Kidney (tissue), 14 donors: ENCODE results near the gene ANO7. TPM values are rescaled to one million over a fixed set of nuclear protein-coding genes. Genes with fewer than 3 reads are reported as not detected.
A peak's percentile ranks its signal among the peaks of the same experiment; 100 is the strongest.

Source experiments
- DNase-seq, 5 donors: peaks; one replicate each; pipeline ENCODE4 v3.0.0-alpha.2; 2013 to 2020
- FAIRE-seq: peaks from 2 replicates; lab custom pipeline; 2012; peaks lifted over from hg19 to GRCh38; lab: Jason Lieb, UNC
- H3K27ac ChIP-seq, 2 donors: one replicate each; pipeline ENCODE4 v1.7.0; 2013; ENCODE audit warnings: low read depth in 2 of 2, low read length in 2 of 2, inconsistent platforms in 1 of 2
- H3K27me3 ChIP-seq: one replicate; pipeline ENCODE4 v1.7.1; 2013; ENCODE audit warnings: low read length, inconsistent platforms; ENCODE audit not compliant: control insufficient read depth, insufficient read depth
- H3K36me3 ChIP-seq, 3 donors: one replicate each; pipeline versions ENCODE4 v1.7.0 to v1.7.1; 2013; ENCODE audit warnings: low read length in 3 of 3, control low read depth in 1 of 3, inconsistent platforms in 1 of 3; ENCODE audit not compliant: insufficient read depth in 3 of 3, control insufficient read depth in 2 of 3
- H3K4me1 ChIP-seq, 3 donors: one replicate each; pipeline versions ENCODE4 v1.7.0 to v1.7.1; 2013; ENCODE audit warnings: low read length in 3 of 3, inconsistent platforms in 1 of 3, low read depth in 1 of 3; ENCODE audit not compliant: control insufficient read depth in 2 of 3, insufficient read depth in 2 of 3
- H3K4me3 ChIP-seq, 3 donors: one replicate each; pipeline versions ENCODE4 v1.7.0 to v1.8.1; 2013; ENCODE audit warnings: low read length in 3 of 3, control low read depth in 1 of 3, inconsistent platforms in 1 of 3
- H3K9ac ChIP-seq, 3 donors: one replicate each; pipeline versions ENCODE4 v1.7.0 to v1.7.1; 2013; ENCODE audit warnings: low read length in 3 of 3, control low read depth in 1 of 3, inconsistent platforms in 1 of 3
- H3K9me3 ChIP-seq, 3 donors: one replicate each; pipeline versions ENCODE4 v1.7.0 to v1.7.1; 2013; ENCODE audit warnings: low read length in 3 of 3, control low read depth in 1 of 3, inconsistent platforms in 1 of 3; ENCODE audit not compliant: control insufficient read depth in 2 of 3, insufficient read depth in 1 of 3
- CTCF ChIP-seq: IDR thresholded peaks from 3 replicates; pipeline ENCODE4 v1.5.1; 2012; ENCODE audit warnings: mild to moderate bottlenecking, moderate library complexity, borderline replicate concordance; ENCODE audit not compliant: insufficient read depth; ENCODE audit errors: extremely low read depth
- intact Hi-C: fragments of 100-400 bp; cut with DNase I; formaldehyde crosslinking; loops from one replicate; pipeline ENCODE4 v1.11.1; 2022
- polyA plus RNA-seq: library from polyadenylated mRNA; stranded (reverse); fragments of 350-450 nt; fragmentation: Illumina TruSeq; extraction: RNeasy Lipid Tissue Mini Kit (QIAGEN cat#74804); gene quantifications from one replicate; pipeline ENCODE4 v1.2.3, GENCODE V29; 2014; ENCODE audit warnings: low read depth, low replicate concordance; ENCODE audit not compliant: insufficient read depth
- total RNA-seq: library from RNA; stranded (reverse); fragmentation: NEBNext Ultra II Directional; extraction: Animal tissue kit (Norgen Biotek cat#: 25700); gene quantifications from one replicate; pipeline ENCODE4 v1.2.1, GENCODE V29; 2021
- donor health status: control.
- donor health status: control.
- donor health status: control.
- donor health status: control.
- donor health status: control.
- donor health status: DM: yes; HTN: yes; CAD: no.
- donor health status: Normal renal cell carcinoma (clear cell type).

ANO7 gene
- total and polyA plus RNA-seq, 2 donors from 2014 or later = 1.1 to 1.9 TPM

GRCh38 chr2:241151934-241152660 lies 36.4 kb upstream of the ANO7 start:
- no peak for TF ChIP-seq CTCF
- intact Hi-C loops = no loop called here
- Histone ChIP-seq H3K27me3 (no peaks in the 10 kb centered on the region), H3K36me3 (peaks cover 0 to 11% (median 3%) of the 10 kb centered on the region in 3 donors), H3K4me1 (peaks cover 0 to 19% (median 5%) of the 10 kb centered on the region in 3 donors), H3K9ac (no peak overlapping the region), H3K4me3 (no peak overlapping the region), H3K9me3 (no peaks in the 10 kb centered on the region), H3K27ac (no peak overlapping the region)
- peak in 1 of 5 donors; percentile 7 for DNase-seq
- no peak for FAIRE-seq

DNA sequence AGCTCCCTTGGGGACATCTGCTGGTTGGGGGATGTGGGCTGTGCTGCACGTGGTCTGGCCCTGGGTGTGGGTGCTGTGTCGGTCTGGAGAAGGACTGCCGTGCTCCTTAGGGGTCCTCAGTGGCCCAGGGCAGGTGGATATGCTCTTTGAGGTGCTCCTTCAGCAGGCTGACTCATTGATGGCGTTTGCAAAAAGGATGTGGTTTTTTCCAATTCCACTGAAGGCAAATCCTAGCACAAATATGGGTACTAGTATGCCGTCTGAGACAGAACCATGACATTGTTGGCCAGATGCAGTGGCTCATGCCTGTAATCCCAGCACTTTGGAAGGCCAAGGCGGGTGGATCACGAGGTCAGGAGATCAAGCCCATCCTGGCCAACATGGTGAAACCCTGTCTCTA lies 34.9 kb upstream of the ANO7 start:
- TF ChIP-seq CTCF = no peak
- peaks cover 0 to 19% (median 18%) of the 10 kb centered on the region in 3 donors for H3K36me3 ChIP-seq
- intact Hi-C loops = no loop called here
- peaks cover 0 to 16% (median 5%) of the 10 kb centered on the region in 3 donors for H3K4me1 ChIP-seq
- no peak overlapping the region for H3K27ac ChIP-seq
- H3K4me3 ChIP-seq = no peak overlapping the region
- no peaks in the 10 kb centered on the region for H3K9me3 ChIP-seq
- no peak overlapping the region for H3K9ac ChIP-seq
- no peaks in the 10 kb centered on the region for H3K27me3 ChIP-seq
- DNase-seq (peak in 1 of 5 donors; percentile 60), FAIRE-seq (no peak)

- no peak for FAIRE-seq
- Histone ChIP-seq H3K9me3 (no peaks in the 10 kb centered on the region), H3K4me3 (no peak overlapping the region), H3K4me1 (peaks cover 0 to 13% (median 5%) of the 10 kb centered on the region in 3 donors), H3K36me3 (peaks cover 0 to 23% (median 18%) of the 10 kb centered on the region in 3 donors), H3K27me3 (no peaks in the 10 kb centered on the region), H3K27ac (no peak overlapping the region), H3K9ac (no peak overlapping the region)
- no peak for TF ChIP-seq CTCF
- intact Hi-C loops = no loop called here
- DNase-seq = peak in 1 of 5 donors; percentile 1
These were observed 33.6 kb upstream of the ANO7 start for GRCh38 chr2:241154915-241155314.
